Liver (tissue), 9 donors: Measurements from ENCODE around the gene DCAKD. TPM values are rescaled to one million over a fixed set of nuclear protein-coding genes. Genes with fewer than 3 reads are reported as not detected.

ENCODE experiments used
- DNase-seq: peaks from one replicate; pipeline ENCODE4 v3.0.0-alpha.2; 2017; ENCODE audit warnings: low spot score
- H3K27ac ChIP-seq, 2 donors: one replicate each; pipeline ENCODE4 v1.7.0; 2013; ENCODE audit warnings: inconsistent platforms in 2 of 2, low read length in 2 of 2, control low read depth in 1 of 2, low read depth in 1 of 2, mild to moderate bottlenecking in 1 of 2
- H3K27me3 ChIP-seq, 4 donors: one replicate each; pipeline versions ENCODE4 v1.6.1 to v1.7.0; 2013; ENCODE audit warnings: low read length in 3 of 4, inconsistent platforms in 1 of 4, mild to moderate bottlenecking in 1 of 4, moderate library complexity in 1 of 4; ENCODE audit not compliant: control insufficient read depth in 4 of 4, insufficient read depth in 4 of 4
- H3K36me3 ChIP-seq, 4 donors: one replicate each; pipeline versions ENCODE4 v1.6.1 to v1.7.0; 2013; ENCODE audit warnings: low read length in 3 of 4, mild to moderate bottlenecking in 3 of 4, low read depth in 1 of 4, moderate library complexity in 1 of 4; ENCODE audit not compliant: control insufficient read depth in 4 of 4, insufficient read depth in 3 of 4
- H3K4me1 ChIP-seq, 4 donors: one replicate each; pipeline versions ENCODE4 v1.6.1 to v1.7.0; 2013; ENCODE audit warnings: low read length in 3 of 4, mild to moderate bottlenecking in 3 of 4, moderate library complexity in 1 of 4; ENCODE audit not compliant: control insufficient read depth in 4 of 4, insufficient read depth in 4 of 4
- H3K4me3 ChIP-seq, 3 donors: one replicate each; pipeline versions ENCODE4 v1.6.1 to v1.7.0; 2013; ENCODE audit warnings: low read length in 3 of 3, control low read depth in 1 of 3, low read depth in 1 of 3, mild to moderate bottlenecking in 1 of 3
- H3K9ac ChIP-seq, 2 donors: one replicate each; pipeline ENCODE4 v1.7.0; 2013; ENCODE audit warnings: low read length in 2 of 2, mild to moderate bottlenecking in 2 of 2, moderate library complexity in 2 of 2, control low read depth in 1 of 2, low read depth in 1 of 2
- H3K9me3 ChIP-seq, 4 donors: one replicate each; pipeline versions ENCODE4 v1.6.1 to v1.7.0; 2013; ENCODE audit warnings: low read length in 3 of 4; ENCODE audit not compliant: control insufficient read depth in 4 of 4
- CTCF ChIP-seq: fragments of 150-350 bp; IDR thresholded peaks from 2 replicates; pipeline ENCODE4 v1.5.1; 2017; ENCODE audit warnings: improper control_type of control experiment, low read depth, low read length; ENCODE audit not compliant: missing input control
- EGR1 ChIP-seq, 2 donors: IDR thresholded peaks; 2 replicates each; pipeline ENCODE4 v1.6.1; 2016 to 2018; ENCODE audit warnings: antibody characterized with exemption in 2 of 2, low read depth in 2 of 2
- GABPA ChIP-seq, 2 donors: IDR thresholded peaks in 1 of 2; conservative IDR thresholded peaks in 1 of 2; 2 replicates each; pipeline ENCODE4 v1.6.1; 2016; ENCODE audit warnings: antibody characterized with exemption in 2 of 2, mild to moderate bottlenecking in 1 of 2, moderate library complexity in 1 of 2
- HNF4A ChIP-seq, 2 donors: conservative IDR thresholded peaks; 2 replicates each; pipeline ENCODE4 v1.6.1; 2016; ENCODE audit warnings: antibody characterized with exemption in 2 of 2, mild to moderate bottlenecking in 2 of 2
- RAD21 ChIP-seq, 2 donors: IDR thresholded peaks; 2 replicates each; pipeline ENCODE4 v1.6.1; 2016; ENCODE audit warnings: antibody characterized with exemption in 2 of 2, mild to moderate bottlenecking in 2 of 2
- REST ChIP-seq: IDR thresholded peaks from 2 replicates; pipeline ENCODE4 v1.6.1; 2016; ENCODE audit warnings: antibody characterized with exemption, mild to moderate bottlenecking
- RXRA ChIP-seq, 2 donors: IDR thresholded peaks; 2 replicates each; pipeline ENCODE4 v1.6.1; 2017 to 2018; ENCODE audit warnings: antibody characterized with exemption in 2 of 2, mild to moderate bottlenecking in 1 of 2
- TAF1 ChIP-seq: conservative IDR thresholded peaks from 2 replicates; pipeline ENCODE4 v1.6.1; 2016; ENCODE audit warnings: antibody characterized with exemption, mild to moderate bottlenecking
- YY1 ChIP-seq: IDR thresholded peaks from 2 replicates; pipeline ENCODE4 v1.6.1; 2016; ENCODE audit warnings: antibody characterized with exemption, mild to moderate bottlenecking
- ZBTB33 ChIP-seq: IDR thresholded peaks from 2 replicates; pipeline ENCODE4 v1.6.1; 2016; ENCODE audit warnings: antibody characterized with exemption
- WGBS: extraction: QIAGEN DNeasy Blood & Tissue Kit; methylation state at CpG from one replicate; pipeline ENCODE4 v1.1.7; 2013; 5-methylcytosine and 5-hydroxymethylcytosine counted together
- polyA plus RNA-seq, 2 donors: library from polyadenylated mRNA; stranded (reverse) in 1 of 2; unstranded in 1 of 2; fragments of 200-250 nt in 1 of 2; fragments of >200 nt in 1 of 2; fragmentation: Nextera tagmentation in 1 of 2; extraction: Ambion mirVana in 1 of 2; gene quantifications; one replicate each; pipeline versions ENCODE4 v1.2.1 to v1.2.3, GENCODE V29; 2013 to 2015
- total RNA-seq, 2 donors: library from RNA; depleted of rRNA; stranded (reverse); fragments of >200 nt; gene quantifications; one replicate each; pipeline ENCODE4 v1.2.3, GENCODE V29; 2014
- donor health status: healthy.
- donor health status: healthy.
- donor health status: healthy.
- donor health status: healthy.
- donor health status: healthy.

The DCAKD gene
- total and polyA plus RNA-seq, 4 donors = 9.7 to 22.9 (median 14.6) TPM

GRCh38 chr17:45087978-45088377 is 36.5 kb upstream of the DCAKD start:
- peaks cover 2 to 40% (median 15%) of the 10 kb centered on the region in 4 donors for H3K36me3 ChIP-seq
- TF ChIP-seq RAD21 (IDR thresholded peaks at IDR 0.05) (no peak), ZBTB33 (no peak), TAF1 (no peak)
- H3K27ac ChIP-seq = peak overlapping the region; percentile 87 to 96
- no peaks in the 10 kb centered on the region for H3K27me3 ChIP-seq
- no peak overlapping the region for H3K4me3 ChIP-seq
- H3K9ac ChIP-seq = no peak overlapping the region
- no peaks in the 10 kb centered on the region for H3K9me3 ChIP-seq
- 75% methylated on average over 5 of the region's 5 CpGs for WGBS
- H3K4me1 ChIP-seq = peaks cover 17 to 50% (median 29%) of the 10 kb centered on the region in 4 donors
- no peak for DNase-seq

- peak overlapping the region in 1 of 2 donors; percentile 28 for H3K9ac ChIP-seq
- WGBS = 25% methylated on average over 3 of the region's 3 CpGs
- peak overlapping the region; percentile 87 to 96 for H3K27ac ChIP-seq
Observed at GRCh38 chr17:45087504-45087975, 36.1 kb upstream of the DCAKD start.

GRCh38 chr17:45086865-45087503 is 35.6 kb upstream of the DCAKD start:
- Histone ChIP-seq H3K36me3 (peaks cover 4 to 45% (median 23%) of the 10 kb centered on the region in 4 donors), H3K4me3 (no peak overlapping the region), H3K4me1 (peaks cover 13 to 40% (median 23%) of the 10 kb centered on the region in 4 donors), H3K27ac (peak overlapping the region; percentile 87 to 96), H3K27me3 (no peaks in the 10 kb centered on the region), H3K9ac (peak overlapping the region; percentile 58 to 71), H3K9me3 (no peaks in the 10 kb centered on the region)
- 44% methylated on average over 6 of the region's 6 CpGs for WGBS
- no peak for DNase-seq
- TF ChIP-seq GABPA (IDR thresholded peaks at IDR 0.05 in 1 of 2, conservative IDR thresholded peaks at IDR 0.05 in 1 of 2) (peak in 1 of 2 donors; percentile 56), EGR1 (IDR thresholded peaks at IDR 0.05; ENCODE audit: low read depth in 2 of 2) (peak in 1 of 2 donors; percentile 61), RXRA (IDR thresholded peaks at IDR 0.05) (peak; percentile 64 to 81), HNF4A (conservative IDR thresholded peaks at IDR 0.05) (peak; percentile 93 to 96), YY1 (peak; percentile 78), ZBTB33 (peak; percentile 70), REST (peak; percentile 79)

More at GRCh38 chr17:45087504-45087975, 36.1 kb upstream of the DCAKD start:
- Histone ChIP-seq H3K9me3 (no peaks in the 10 kb centered on the region), H3K27me3 (no peaks in the 10 kb centered on the region), H3K4me1 (peaks cover 17 to 45% (median 27%) of the 10 kb centered on the region in 4 donors), H3K4me3 (no peak overlapping the region), H3K36me3 (peaks cover 4 to 42% (median 18%) of the 10 kb centered on the region in 4 donors)
- no peak for DNase-seq
- peak in 1 of 2 donors; percentile 2 for TF ChIP-seq HNF4A (conservative IDR thresholded peaks at IDR 0.05)
- TF ChIP-seq CTCF = no peak
